ENCODE measurements around the gene ALDH7A1.

Gene ALDH7A1

DNA sequence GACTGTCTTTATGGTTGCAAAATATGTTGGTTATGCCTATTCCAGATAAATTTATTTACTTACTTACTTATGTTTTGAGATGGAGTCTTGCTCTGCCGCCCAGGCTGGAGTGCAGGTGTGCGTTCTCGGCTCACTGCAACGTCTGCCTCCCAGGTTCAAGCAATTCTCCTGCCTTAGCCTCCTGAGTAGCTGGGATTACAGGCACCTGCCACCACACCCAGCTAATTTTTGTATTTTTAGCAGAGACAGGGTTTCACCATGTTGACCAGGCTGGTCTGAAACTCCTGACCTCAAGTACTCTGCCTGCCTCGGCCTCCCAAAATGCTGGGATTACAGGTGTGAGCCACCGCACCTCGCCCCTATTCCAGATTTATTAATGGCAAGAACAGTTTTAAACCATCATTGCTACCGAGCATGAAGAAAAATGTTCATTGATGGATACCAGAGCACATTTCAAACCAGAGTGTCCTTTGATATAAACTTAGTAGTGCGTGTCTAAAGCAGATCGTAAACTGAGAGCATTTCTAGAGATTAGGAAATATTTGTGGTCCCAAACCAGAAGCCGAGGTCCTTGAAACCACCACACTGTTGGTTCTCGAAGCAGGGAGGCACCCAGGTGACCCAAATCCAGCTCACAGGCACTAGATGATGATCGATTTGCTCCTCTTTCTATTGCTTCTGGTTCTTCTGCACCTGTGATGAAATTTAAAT lies 86.6 kb downstream of the ALDH7A1 start:
- no peak for DNase-seq (ENCODE audit: low spot score)

DNA sequence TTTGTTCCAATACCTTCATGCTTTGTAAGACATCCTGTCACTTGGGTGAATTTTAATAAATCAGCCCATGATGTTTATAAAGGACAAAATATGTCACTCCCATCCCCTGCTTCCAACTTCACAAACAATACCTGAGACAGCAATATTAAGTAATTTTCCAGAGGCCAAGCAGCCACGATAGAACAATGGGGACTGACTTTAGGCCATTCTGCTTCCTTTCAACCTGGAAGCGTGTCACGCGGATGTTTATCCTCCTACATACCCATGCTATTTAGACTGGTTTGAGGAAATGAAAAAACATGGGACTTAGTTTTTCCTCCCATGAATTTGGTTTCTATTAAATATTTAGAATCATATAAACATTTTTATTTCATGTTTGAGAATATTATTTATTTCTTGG lies 88.9 kb downstream of the ALDH7A1 start:
- no peak for DNase-seq (ENCODE audit: low spot score)

DNA sequence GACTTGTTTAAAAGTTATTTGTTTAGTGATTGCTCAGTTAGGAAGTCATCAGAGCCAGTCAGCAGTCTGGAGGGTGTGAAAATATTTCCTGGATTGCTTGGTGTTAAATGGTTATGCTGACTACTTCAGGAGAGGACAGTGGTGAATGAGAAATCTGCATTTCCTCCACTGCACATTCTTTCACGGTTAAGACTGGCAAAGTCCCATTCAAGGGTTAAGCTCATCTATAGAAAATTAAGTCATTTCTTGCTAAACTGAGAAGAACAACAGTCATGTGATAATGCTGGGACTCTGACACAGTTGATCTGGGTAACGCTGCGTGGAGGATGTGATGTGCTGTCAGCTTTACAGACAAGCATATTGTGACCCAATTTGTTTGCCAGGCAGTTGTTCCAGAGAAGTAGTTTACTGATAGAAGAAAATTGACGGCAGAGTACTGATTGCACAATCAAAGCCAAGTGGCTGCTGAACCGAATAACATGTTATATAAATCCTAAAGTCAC lies 91.4 kb downstream of the ALDH7A1 start:
- DNase-seq (ENCODE audit: low spot score), result no peak

DNA sequence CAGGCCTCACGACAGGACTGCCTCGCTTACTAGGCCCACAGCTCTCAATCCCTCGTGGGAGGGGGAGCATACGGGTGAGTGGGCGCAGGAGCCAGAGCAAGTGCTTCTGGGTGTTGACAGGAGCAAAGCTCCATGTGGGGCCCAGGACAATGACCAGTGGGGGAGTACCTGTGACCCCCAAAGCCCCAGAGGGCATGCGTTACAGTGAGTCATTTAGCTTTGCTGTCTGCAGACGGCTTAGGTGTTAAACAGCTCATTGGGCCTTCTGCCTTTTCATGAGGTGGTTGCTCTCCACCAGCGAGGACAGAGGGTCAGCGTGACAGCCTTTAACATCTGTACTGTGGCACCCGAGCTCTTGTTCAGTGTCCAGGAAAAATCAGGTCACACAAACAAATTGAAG lies 93.6 kb downstream of the ALDH7A1 start:
- DNase-seq (ENCODE audit: low spot score), result no peak

DNA sequence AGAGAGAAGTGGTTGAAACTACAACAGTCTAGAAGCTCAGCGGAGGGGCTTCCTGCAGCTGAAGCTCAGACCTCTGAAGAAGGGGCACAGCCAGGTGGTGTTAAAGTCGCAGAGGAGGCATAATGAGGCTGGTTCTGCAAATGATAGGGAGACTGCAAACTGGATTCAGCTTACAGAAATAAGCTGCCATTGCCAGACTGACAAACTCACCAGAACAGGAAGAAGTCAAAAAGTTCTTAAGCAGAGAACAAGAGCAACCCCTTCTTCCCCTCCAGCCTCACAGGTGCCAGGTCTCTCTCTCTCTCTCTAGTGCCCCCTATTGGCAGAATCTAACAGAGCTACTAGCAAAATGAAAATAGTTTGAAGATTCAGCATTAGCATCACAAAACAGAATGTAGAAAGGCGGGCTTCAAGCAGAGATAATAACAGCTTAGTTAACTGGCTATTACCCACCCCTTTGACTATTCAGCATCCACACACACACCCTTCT lies 95.1 kb downstream of the ALDH7A1 start:
- no peak for DNase-seq (ENCODE audit: low spot score)

DNA sequence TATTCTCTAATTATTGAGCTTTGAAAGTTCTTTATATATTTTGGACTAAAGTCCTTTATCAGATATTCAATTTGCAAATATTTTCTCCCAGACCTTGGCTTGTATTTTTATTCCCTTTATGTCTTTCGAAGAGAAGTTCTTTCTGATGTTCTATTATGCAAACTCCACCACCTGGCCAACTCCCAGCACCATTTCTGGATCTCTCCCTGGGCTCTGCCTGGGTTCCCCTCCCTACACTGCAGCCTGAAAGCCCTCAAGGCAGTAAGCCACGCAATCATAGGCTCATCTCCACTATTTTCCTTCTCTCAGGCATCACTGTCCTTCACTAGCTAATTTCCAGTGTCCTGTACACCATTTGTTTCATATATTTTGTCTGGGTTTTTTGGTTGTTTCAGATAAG lies 95.7 kb downstream of the ALDH7A1 start:
- no peak for DNase-seq (ENCODE audit: low spot score)

DNA sequence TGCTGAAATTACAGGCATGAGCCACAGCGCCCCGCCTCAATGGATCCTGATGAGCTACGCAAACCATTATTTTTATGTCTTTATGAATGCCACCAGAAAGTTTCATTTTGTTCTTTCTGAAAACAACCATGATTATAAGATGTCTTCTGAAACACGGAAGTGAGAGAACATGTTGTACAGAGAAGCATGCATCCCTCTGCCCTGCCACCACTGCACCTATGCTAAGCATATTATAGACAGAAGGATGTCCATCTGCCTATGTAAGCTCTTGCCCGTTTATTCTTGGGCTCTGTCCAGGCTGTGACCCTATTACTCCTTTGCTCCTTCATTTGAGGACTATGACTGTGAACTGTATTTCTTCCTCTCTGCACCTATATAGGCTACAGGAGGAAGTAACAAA lies 97.5 kb downstream of the ALDH7A1 start:
- DNase-seq (ENCODE audit: low spot score), result no peak

DNA sequence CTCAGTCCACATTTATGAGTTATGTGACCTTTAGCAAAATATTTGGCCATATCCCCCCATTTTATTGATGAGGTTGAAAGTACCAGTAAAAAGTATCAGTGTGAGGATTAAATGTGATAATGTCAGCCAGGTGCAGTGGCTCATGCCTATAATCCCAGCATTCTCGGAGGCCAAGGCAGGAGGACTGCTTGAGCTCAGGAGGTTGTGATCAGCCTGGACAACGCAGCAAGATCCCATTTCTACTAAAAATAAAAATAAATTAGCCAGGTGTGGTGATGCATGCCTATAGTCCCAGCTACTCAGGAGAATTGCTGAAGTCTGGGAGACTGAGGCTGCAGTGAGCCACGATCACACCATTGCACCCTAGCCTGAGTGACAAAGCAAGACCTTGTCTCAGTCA lies 100.6 kb downstream of the ALDH7A1 start:
- no peak for DNase-seq (ENCODE audit: low spot score)

DNA sequence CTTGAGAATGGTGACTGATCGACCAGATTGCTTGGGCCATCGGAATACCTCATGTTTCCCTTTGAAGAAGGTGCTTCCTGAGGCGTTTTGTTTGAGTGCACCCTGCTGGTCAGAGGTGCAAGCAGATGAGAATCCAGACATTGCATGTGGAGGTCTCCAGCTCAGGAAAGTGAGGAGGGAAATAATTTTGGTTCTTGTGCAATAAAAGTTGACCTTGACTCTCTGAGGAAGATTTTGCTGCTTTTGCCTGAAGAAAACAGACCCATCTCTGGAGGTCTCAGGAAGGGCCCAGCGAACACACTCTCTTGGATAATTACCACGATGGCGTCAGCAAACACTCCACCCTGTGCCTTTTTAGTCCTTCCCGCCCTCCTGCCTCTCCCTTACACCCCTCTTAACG lies 102.1 kb downstream of the ALDH7A1 start:
- no peak for DNase-seq (ENCODE audit: low spot score)

DNA sequence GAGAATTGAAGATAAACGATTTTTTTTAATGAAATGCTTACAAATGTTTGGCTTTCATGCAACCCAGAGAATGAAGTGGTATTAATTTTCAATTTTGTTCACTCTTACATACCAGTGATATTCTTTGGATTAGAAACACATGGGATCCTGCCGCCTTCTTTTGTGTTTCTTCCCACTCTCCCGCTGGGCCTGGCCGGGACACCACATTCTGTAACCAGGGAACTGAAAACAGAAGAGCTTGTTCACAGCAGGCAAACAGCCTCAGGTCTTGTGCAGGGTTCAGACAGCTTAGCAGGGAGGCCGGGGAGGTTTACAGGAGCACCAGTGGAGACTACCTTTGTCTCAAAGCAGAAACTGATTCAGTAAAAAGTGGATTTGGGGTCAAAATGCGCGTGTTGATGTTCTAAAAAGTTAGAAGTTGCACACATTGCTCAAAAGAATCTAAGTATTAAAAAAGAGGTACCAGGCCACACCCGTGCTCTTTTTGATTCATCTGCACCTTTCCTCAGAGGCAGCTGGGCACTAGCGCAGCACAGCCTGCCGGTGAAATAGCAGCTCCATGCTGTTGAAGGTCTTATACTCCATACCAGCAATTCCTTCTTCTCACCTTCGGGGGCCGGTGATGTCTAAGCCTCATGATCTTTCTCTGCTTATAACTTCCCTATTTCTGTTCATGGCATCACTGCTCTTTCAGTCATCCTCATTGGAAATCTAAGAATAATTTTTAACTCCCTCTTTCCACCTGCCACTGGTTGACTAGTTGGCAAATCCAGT lies 104.7 kb downstream of the ALDH7A1 start:
- peak; percentile 70 for DNase-seq (ENCODE audit: low spot score)

DNA sequence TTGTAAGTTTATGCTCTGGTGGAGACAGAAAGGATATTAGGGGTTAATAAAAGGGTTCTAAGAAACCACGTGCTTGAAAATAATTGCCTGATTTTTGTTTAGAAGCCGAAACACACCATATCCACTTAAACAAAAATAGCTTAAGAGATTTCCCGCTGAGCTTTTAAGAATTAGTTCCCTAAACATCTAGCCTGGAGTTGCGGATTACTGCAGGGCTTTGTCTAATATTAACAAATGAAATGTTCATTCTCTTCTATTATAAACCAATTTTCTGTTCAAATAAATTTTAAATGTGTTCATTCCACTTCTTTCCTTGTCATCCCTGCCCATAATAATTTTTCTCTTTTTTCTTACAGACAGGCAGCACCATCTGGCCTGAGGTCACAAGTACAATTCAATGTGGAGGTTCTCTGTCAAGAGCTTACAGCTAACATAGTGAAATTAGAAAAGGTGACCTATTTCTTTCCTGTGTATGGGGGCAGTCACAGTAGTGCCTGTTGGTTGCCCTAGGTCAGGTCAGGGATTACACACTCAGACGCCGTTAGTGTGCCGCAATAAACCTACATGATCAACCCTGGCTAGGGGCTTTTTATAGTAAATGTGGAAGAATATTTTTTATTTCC lies 106.5 kb downstream of the ALDH7A1 start:
- DNase-seq (ENCODE audit: low spot score), result no peak

DNA sequence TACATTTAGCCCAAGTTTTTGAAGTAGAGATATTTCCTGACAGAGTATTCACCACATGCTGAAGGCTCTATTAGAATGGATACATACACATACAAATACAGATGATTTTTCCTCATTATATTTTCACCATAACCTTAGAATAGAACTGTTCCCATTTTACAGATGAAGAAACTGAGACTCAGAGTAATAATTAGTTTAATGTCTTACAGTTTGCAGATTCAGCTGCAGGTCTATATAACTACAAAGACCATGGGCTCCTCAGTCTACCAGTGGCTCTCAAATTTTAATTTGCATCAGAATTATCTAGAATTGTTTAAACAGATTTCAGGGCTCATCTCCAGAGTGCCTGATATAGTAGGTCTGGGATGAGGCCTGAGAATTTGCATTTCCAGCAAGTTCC lies 107.4 kb downstream of the ALDH7A1 start:
- no peak for DNase-seq (ENCODE audit: low spot score)

DNA sequence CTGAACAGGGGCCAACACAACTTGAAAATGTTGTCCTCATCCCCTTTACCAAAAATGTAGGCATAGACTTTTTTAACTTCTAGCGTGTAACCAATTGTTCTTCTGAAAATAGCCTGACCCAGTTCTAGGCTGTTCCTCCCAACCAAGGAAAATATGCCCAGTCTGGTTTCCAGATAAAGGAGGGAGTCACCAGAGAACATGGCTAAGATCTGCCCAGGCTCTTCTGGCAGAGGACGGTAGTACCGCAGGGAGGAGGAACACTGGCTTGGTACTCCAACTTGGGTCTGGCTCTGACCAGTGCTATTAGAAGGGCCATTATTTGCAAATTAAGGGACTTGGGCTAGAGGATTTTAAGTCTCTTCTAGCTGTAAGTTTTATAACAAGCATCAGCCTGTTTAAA lies 108.7 kb downstream of the ALDH7A1 start:
- no peak for DNase-seq (ENCODE audit: low spot score)

DNA sequence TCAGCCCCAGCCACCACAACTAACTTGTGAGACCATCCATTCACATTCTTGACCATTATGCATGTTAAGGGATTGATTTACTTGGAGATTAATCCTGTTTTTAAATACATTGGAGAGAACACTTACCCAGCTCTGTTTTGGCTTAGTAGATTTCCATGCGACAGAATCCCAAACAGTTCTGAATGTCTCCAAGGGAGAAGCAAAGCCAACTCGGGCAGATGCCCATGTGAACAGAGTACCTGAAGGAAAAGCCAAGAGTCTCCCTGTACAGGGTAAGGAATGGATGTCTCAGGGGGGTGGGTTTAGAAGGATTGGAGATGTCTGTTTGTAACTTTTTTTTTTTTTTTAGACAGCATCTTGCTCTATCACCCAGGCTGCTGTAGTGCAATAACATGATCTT lies 110.8 kb downstream of the ALDH7A1 start:
- DNase-seq (ENCODE audit: low spot score), result no peak

DNA sequence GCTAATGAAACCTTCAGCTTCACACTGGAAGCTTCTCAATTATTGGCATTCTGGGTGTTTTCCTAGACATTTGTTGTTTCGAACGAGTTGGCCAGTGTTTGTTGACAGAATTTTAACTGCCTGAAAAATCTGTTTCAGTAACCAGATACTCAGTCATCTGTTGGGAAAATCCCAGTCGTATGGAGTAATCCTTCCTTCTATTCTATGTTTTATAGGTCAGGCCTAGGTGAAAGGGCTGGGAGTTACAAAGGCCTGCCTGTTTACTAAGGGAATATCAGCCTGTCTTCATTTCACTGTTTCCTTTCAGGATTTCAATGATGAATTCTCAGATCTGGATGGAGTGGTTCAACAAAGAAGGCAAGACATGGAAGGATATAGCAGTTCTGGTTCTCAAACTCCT lies 111.9 kb downstream of the ALDH7A1 start:
- DNase-seq (ENCODE audit: low spot score), result no peak

DNA sequence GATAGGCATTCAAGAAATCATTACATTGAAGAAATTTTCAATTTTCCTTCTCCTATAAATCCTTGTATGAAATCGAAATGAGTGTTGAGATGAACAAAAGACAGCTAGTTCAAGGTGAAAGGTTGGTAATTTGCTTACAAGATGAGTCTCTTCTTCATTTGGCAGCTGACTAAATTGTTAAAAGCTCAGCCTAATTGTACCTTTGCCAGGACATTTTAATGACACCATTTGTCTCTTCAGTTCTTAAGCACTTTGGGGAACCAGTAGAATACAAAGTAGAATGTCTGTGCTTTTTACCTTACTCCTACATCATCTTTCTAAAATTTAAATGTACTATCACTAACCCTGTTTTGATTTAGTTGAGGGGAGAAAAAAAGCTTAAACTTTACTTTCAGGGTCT lies 112.4 kb downstream of the ALDH7A1 start:
- no peak for DNase-seq (ENCODE audit: low spot score)

DNA sequence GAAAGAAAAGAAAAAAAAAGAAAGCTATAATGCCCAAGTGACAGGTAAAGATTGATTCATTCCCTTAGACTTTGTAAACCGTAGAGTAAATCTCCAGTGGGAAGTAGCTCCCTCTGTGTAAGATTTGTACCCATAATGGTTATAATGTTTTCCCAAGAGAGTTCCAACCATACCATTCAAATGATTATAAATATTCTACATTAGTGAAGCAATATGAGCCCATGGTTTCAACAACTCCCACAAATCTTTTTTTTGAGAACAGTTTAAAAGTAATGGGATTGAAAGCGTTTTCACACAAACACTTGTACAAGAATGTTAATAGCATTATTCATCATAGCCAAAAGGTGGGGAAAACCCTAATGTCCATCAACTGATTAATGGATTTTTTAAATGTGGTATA lies 113.8 kb downstream of the ALDH7A1 start:
- no peak for DNase-seq (ENCODE audit: low spot score)
